Psoas muscle (tissue), 8 donors: Measurements from ENCODE around the gene SEC24B. TPM values are rescaled to one million over a fixed set of nuclear protein-coding genes. Genes with fewer than 3 reads are reported as not detected.

Experiments used
- ATAC-seq, 4 donors: fragments of 200-7000 bp; cut with Tn5 transposase; one replicate each; pipeline ENCODE4 v1.9.1; 2020; ENCODE audit warnings: moderate library complexity in 3 of 4, mild to moderate bottlenecking in 2 of 4
- DNase-seq, 2 donors: peaks; one replicate each; pipeline ENCODE4 v3.0.0-alpha.2; 2020
- H3K27ac ChIP-seq: fragments of 200-600 bp; one replicate; pipeline ENCODE4 v1.8.0; 2022
- H3K27me3 ChIP-seq, 3 donors: fragments of 200-600 bp in 1 of 3; one replicate each; pipeline versions ENCODE4 v1.6.1 to v1.8.0; 2013 to 2022; ENCODE audit warnings: low read length in 2 of 3, mild to moderate bottlenecking in 2 of 3, moderate library complexity in 1 of 3; ENCODE audit not compliant: insufficient read depth in 3 of 3
- H3K36me3 ChIP-seq, 2 donors: fragments of 200-600 bp in 1 of 2; one replicate each; pipeline versions ENCODE4 v1.6.1 to v1.8.0; 2013 to 2022; ENCODE audit warnings: low read depth in 1 of 2, mild to moderate bottlenecking in 1 of 2, moderate library complexity in 1 of 2; ENCODE audit not compliant: insufficient read depth in 1 of 2
- H3K4me1 ChIP-seq: fragments of 200-600 bp; one replicate; pipeline ENCODE4 v1.8.0; 2022
- H3K4me3 ChIP-seq: fragments of 200-600 bp; one replicate; pipeline ENCODE4 v1.8.0; 2022; ENCODE audit warnings: mild to moderate bottlenecking
- H3K9me3 ChIP-seq: fragments of 200-600 bp; one replicate; pipeline ENCODE4 v1.8.0; 2022
- WGBS, 3 donors: extraction: QIAGEN DNeasy Blood & Tissue Kit; methylation state at CpG; one replicate each; pipeline versions ENCODE4 v1.1.6 to v1.1.7; 2013; 5-methylcytosine and 5-hydroxymethylcytosine counted together
- intact Hi-C, 2 donors: fragments of 100-400 bp; cut with DNase I; formaldehyde crosslinking; loops; one replicate each; pipeline versions ENCODE4 v1.11.0 to v1.14.2; 2022
- polyA plus RNA-seq, 3 donors: library from polyadenylated mRNA; stranded (reverse); fragments of 200-250 nt; gene quantifications; one replicate each; pipeline ENCODE4 v1.2.3, GENCODE V29; 2013
- total RNA-seq, 4 donors: library from RNA; stranded (reverse); fragmentation: NEBNext Ultra II Directional in 2 of 4; extraction: Animal tissue kit (Norgen Biotek cat#: 25700) in 2 of 4; gene quantifications; one replicate each; pipeline versions ENCODE4 v1.2.1 to v1.2.4, GENCODE V29; 2021 to 2023
- TF ChIP-seq, protein P1 (sequence below): fragments of 200-600 bp; IDR thresholded peaks from one replicate; pipeline ENCODE4 v1.8.0; 2022; ENCODE audit warnings: antibody characterized with exemption
- donor health status: healthy with polysubstance abuse.
- donor health status: DM: no; HTN: no; CAD: no; lungs with moderate emphysema.
- donor health status: Bipolar disorder and iron deficiency.
- donor health status: healthy.
- donor health status: DM: yes; HTN: yes; CAD: no.
- donor health status: DM: no; HTN: no; CAD: no.
- donor health status: DM: no; HTN: no; CAD: no.
- donor health status: DM: yes; HTN: yes; CAD: no.

The SEC24B gene
- total and polyA plus RNA-seq, 7 donors = 14.6 to 34.8 (median 30.3) TPM

DNA sequence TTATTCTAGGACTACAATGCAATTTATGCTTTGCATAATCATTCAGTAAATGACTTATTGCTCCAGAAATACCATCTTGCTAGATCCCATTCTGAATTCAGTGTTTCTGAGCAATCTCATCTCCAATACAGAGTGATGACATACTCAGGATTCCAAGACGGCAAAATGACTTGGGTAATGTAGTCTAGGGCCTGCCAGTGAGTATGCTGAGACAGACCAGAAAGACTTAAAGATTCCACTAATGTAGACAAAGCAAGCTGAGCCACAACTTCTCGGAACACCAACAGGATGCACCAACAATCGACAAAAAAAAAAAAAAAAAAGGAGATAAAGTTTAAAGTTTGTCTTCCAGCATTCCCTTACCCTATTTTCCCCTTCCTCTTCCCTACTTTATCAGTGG lies 919 bp upstream of the SEC24B start:
- H3K36me3 ChIP-seq = no peaks in the 10 kb centered on the region
- H3K27me3 ChIP-seq = no peaks in the 10 kb centered on the region
- TF ChIP-seq, protein P1, sequence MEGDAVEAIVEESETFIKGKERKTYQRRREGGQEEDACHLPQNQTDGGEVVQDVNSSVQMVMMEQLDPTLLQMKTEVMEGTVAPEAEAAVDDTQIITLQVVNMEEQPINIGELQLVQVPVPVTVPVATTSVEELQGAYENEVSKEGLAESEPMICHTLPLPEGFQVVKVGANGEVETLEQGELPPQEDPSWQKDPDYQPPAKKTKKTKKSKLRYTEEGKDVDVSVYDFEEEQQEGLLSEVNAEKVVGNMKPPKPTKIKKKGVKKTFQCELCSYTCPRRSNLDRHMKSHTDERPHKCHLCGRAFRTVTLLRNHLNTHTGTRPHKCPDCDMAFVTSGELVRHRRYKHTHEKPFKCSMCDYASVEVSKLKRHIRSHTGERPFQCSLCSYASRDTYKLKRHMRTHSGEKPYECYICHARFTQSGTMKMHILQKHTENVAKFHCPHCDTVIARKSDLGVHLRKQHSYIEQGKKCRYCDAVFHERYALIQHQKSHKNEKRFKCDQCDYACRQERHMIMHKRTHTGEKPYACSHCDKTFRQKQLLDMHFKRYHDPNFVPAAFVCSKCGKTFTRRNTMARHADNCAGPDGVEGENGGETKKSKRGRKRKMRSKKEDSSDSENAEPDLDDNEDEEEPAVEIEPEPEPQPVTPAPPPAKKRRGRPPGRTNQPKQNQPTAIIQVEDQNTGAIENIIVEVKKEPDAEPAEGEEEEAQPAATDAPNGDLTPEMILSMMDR = no peak
- peak overlapping the region; percentile 87 for H3K27ac ChIP-seq
- intact Hi-C loops = loop anchor here (5.0 to 10.0 kb wide), 4 partner anchors 40 to 272 kb away; partner anchors contain the start of gene CASP6 (in 2 of the 2)
- peak overlapping the region; percentile 91 for H3K4me3 ChIP-seq
- no peaks in the 10 kb centered on the region for H3K9me3 ChIP-seq
- 33 to 41% (median 39%) methylated on average over 3 of the region's 3 CpGs for WGBS, 3 donors
- ATAC-seq (no peak), DNase-seq (no peak)
- H3K4me1 ChIP-seq = peaks cover 39% of the 10 kb centered on the region

DNA sequence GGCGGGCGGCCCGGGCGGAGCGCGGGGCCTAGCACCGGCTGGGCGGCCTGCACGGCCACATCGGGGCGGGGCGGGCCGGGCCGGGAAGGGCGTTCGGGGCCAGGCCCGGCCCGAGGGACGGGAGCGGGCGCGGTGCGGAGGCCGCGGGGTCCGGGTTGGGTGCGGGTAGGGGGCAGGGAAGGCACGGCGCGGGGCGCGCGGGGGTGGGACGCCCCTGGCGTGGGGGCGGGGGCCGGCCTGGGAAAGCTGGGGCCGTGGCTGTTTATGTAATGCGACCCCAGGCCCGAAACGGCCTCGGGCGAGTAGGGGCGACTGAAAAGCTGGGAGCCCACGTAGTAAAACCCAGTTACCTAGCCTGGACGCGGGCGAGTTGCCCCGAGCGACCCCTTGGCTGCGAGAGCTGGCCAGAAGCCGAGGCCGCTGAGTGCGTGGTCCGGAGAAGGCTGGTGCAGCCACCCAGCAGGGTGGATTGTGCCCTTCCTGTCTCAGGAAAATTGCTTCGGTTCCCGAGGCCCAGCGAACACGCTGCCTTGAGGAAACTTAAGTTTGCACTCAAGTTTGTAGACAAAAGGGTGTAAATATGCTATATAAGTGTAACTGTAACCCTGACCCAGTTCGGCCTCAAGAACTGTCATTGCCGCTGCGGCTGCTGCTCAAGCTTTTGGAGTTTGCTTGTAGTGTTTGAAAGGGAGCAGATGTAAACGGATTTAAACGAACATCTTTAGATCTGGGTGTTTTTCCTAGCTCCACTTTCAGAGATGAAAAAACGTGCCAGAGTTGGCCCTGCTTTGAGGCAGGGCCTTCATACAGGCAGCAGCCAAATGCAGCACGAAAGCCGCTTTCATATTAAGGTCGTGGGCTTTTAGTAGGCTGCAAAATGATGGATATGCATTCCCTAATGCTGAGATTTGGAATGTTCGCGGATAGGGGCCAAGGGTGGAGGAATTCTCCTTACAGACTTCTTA lies 674 bp downstream of the SEC24B start:
- Histone ChIP-seq H3K4me1 (peaks cover 55% of the 10 kb centered on the region), H3K27ac (peak overlapping the region; percentile 87), H3K9me3 (no peaks in the 10 kb centered on the region), H3K4me3 (peak overlapping the region; percentile 91), H3K36me3 (no peaks in the 10 kb centered on the region), H3K27me3 (no peaks in the 10 kb centered on the region)
- TF ChIP-seq, protein P1 = no peak
- DNase-seq (peak; percentile 51 to 72), ATAC-seq (peak; percentile 48 to 58 (median 54))
- intact Hi-C loops = loop anchor here (5.0 to 10.0 kb wide), 4 partner anchors 38 to 271 kb away; partner anchors contain the start of gene CASP6 (in 2 of the 2)
- 0 to 1% (median 1%) methylated on average over 52 to 70 of the region's 70 CpGs for WGBS, 3 donors

DNA sequence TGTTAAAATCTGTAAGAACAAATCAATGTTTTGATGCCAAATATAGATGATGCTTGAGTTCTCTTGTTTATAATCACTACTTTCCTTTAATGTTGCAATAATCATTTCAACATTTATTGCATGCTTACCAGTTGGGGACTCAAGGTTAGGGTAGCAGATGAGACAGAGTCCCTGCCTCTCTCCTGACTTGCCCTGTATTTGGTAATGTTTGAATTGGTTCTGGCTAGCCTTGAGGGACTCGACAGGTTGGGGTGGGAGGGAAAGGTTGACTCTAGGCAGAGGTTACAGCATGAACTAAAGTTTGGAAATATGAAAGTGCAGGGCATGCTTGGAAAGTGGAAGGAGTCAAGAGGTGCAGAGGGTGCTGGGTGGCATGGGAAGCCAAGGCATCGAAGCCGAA lies 2.0 kb downstream of the SEC24B start:
- Histone ChIP-seq H3K9me3 (no peaks in the 10 kb centered on the region), H3K4me1 (peaks cover 65% of the 10 kb centered on the region), H3K4me3 (peak overlapping the region; percentile 91), H3K27me3 (no peaks in the 10 kb centered on the region), H3K36me3 (no peaks in the 10 kb centered on the region), H3K27ac (no peak overlapping the region)
- 33 to 59% (median 40%) methylated on average over 3 of the region's 3 CpGs for WGBS, 3 donors
- ATAC-seq = no peak
- no peak for DNase-seq
- intact Hi-C loops = loop anchor here in 1 of 2 donors (10.0 kb wide), 1 partner anchor 269 kb away; the partner anchor contains the start of gene CASP6
- TF ChIP-seq, protein P1 = no peak

DNA sequence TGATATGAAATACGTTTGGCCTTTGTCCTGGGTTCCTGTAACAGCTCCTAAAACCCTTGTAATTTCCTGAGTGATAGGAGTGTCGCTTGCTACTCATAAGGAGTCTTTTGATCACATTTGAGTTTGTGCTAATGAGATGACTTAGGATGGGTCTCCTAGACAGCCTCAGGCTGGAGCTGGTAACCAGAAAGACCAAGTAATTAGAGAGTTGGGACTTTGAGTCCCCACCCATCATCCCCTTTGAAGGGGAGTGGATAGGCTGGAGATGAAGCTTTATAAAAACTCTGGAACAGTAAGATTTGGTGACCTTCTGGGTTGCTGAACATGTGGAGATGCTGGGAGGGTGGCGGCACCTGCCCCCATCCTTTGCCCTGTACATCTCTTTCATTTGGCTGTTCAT lies 2.9 kb downstream of the SEC24B start:
- TF ChIP-seq, protein P1 = no peak
- no peak for ATAC-seq
- intact Hi-C loops = loop anchor here in 1 of 2 donors (10.0 kb wide), 1 partner anchor 268 kb away; the partner anchor contains the start of gene CASP6
- H3K36me3 ChIP-seq = no peaks in the 10 kb centered on the region
- H3K4me3 ChIP-seq = peak overlapping the region; percentile 91
- no peaks in the 10 kb centered on the region for H3K9me3 ChIP-seq
- H3K27ac ChIP-seq = no peak overlapping the region
- H3K4me1 ChIP-seq = peaks cover 74% of the 10 kb centered on the region
- WGBS, 3 donors = 60 to 81% (median 75%) methylated on average over 3 of the region's 3 CpGs
- no peaks in the 10 kb centered on the region for H3K27me3 ChIP-seq
- no peak for DNase-seq
